ENCODE data around the gene ADAM10. TPM values are rescaled to one million over a fixed set of nuclear protein-coding genes. Genes with fewer than 3 reads are reported as not detected.
"Not testable (repeated sequence)": the region's sequence is repeated elsewhere in the genome, so short reads cannot be mapped to it uniquely, and the experiment has no call there.

Gene ADAM10
- total RNA-seq, 1 experiment from 2014 or later = 128 TPM

- no peak for DNase-seq (ENCODE audit: low spot score)
These were observed 72.7 kb downstream of the ADAM10 start for GRCh38 chr15:58676766-58677165.

- DNase-seq (ENCODE audit: low spot score) = no peak
These were observed 78.3 kb downstream of the ADAM10 start for GRCh38 chr15:58671186-58671585.

GRCh38 chr15:58669108-58669507 lies 80.4 kb downstream of the ADAM10 start:
- DNase-seq (ENCODE audit: low spot score) = no peak

DNA sequence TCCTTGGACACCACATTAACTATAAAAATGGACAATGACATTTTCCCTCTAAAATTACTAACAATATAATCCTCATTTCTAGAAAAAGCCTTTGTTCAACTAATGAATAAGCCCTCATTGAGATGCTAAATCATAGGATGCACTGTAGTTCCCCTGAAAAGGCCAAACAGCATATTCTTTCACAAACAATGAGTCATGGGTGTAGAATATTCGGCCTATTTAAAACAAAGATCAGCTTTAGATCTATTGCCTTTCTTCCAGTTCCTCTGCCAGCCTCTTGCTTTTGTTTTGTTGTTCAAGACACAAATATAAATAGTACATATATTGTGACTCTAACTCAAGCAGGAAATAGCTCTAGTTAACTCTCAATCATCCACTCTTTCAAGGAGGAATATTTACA lies 82.5 kb downstream of the ADAM10 start:
- no peak for DNase-seq (ENCODE audit: low spot score)

GRCh38 chr15:58665672-58666071 lies 83.8 kb downstream of the ADAM10 start:
- DNase-seq (ENCODE audit: low spot score) = no peak

DNA sequence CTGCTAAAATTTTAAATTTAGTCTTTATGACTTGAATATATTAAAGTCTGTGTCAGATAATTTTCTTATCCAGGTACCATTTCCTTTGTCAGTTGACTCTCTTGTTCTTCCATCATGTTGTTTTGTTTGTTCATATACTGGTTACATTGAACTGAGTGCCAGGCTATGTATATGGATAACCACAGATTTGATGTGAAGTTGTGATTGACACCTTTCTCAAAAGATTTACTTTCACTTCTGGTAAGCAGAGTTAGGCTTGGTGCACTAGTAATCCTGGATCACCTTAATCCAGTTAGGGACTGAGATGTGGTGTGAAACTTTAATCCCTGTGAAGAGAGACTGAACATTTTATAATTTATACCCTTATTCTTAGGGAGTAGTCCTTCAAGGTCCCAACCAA lies 99.4 kb downstream of the ADAM10 start:
- no peak for DNase-seq (ENCODE audit: low spot score)

DNA sequence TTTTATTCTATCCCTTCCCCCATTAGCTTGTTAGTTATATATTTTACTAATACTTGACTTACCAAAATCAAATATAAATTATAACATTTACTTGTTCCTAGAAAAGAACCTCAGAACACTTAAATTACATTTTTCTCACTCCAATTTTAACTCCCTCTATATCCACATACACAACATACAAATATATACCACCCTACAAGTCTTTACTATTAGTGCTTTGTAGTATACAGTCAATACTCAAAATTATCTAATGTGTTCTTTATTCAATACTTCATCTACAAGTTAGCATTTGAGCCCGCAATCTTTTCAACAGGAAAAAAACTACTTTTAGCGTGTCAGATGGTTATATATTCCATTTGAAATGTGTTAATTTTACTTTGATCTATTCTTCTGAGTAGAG lies 100.3 kb downstream of the ADAM10 start:
- DNase-seq (ENCODE audit: low spot score) = no peak

GRCh38 chr15:58643996-58644395 lies 105.5 kb downstream of the ADAM10 start:
- DNase-seq (ENCODE audit: low spot score) = no peak

- no peak for DNase-seq (ENCODE audit: low spot score)
These were observed 107.8 kb downstream of the ADAM10 start for GRCh38 chr15:58641660-58642059.

DNA sequence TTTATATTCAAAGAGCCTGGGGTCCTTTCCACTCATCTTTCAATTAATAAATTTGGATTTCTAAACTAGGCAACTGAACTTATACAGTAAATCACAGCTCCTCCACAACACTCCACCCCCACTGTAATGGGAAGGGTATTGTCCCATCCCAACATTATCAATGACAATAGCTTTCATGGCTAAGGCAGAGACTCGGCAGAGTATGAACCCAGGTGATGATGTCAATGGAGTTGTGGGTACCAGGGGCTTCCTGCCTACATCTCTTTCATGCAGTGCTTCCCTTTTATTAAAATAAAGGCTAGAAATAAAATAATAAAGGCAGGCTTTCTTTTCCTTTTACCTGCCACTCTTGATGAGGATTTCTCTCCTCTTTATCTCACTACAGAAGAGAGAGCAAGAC lies 109.5 kb downstream of the ADAM10 start:
- DNase-seq (ENCODE audit: low spot score) = no peak

GRCh38 chr15:58639002-58639756 lies 110.3 kb downstream of the ADAM10 start:
- DNase-seq (ENCODE audit: low spot score) = no peak

DNA sequence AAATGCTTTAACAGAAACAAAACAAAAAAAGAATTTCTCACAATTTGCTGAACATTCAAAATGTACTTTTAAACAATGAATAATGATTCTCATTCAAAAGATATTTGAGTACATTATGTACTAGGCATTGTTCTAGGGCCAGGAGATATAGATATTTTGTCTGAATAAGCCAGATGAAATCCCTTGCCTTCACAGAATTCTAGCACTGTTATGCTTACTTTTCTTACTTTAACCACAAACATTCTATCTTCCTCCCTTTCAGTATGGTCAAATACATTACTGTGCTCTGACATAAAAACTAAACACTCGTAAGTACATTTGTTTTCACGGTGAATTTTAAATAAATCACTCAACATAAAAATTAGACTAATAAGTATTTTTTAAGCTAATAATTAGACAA lies 116.7 kb downstream of the ADAM10 start:
- DNase-seq (ENCODE audit: low spot score) = no peak

DNA sequence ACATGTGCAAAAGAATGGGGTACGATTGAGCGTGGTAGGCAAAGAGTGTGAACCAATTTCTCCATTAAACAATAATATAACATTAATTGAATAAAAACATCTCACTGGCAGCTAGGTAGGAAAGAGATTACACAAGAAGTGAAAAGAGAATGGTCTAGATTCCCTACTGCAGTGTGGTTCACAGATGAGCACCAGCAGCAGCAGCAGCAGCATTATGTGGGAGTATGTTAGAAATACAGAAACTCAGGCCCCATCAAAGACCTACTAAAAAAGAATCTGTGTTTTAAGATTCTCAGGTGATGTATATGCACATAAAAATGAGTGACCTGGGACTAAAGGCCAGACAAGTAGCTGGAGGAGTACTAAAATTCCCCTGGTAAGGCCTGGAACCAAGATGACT lies 118.2 kb downstream of the ADAM10 start:
- no peak for DNase-seq (ENCODE audit: low spot score)

GRCh38 chr15:58629625-58630024 lies 119.9 kb downstream of the ADAM10 start:
- DNase-seq (ENCODE audit: low spot score) = no peak

DNA sequence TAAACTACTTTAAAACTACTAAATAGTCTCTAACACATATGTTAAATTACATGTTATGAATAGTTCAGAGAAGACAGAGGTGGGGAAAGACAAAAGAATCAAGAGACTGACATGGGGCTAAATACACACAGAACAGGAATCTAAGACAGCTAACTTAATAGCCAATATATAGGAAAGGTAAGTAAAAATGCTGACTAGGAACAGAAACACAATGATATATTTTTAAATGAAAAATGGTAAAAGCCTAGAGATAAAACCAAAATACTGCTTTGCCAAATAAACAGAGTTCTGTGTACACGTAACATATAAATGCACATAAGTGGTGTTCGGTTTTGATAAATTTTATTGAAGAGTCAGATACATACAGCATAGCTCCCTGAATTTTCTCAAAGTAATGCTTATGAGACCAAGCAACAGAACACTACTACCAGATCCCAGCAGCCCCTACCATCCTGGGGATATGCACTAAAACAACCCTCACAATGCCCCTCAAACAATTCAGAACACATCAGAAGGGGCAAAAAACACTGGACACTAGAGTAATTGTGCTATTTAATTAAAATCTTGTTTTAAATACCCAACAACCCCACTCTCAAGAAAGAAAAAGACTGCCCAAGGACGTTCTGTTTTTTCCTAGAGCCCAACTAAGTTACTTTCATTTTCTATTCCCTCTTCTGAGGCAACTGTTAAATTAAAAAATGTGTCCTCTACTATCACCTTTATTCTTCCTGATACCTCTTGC lies 121.1 kb downstream of the ADAM10 start:
- no peak for DNase-seq (ENCODE audit: low spot score)

DNA sequence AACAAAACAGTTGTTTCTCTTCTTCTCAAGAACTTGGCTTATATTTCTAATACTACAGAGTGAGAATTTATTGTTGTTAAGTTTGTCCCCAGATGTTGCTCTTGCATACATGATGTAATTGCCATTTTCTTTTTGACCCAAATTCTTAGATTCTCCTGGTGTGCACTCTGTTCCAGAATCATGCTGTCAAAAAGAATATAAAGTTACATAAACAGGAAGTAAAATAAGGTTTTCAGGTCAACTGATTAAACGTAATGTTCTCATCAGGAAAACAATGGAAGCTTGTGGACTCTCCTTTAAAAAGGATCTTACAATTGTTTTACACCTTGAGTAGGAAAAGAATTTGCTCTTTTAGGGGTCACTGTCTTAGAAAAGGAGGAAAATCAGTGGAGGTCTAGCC lies 121.8 kb downstream of the ADAM10 start:
- no peak for DNase-seq (ENCODE audit: low spot score)

GRCh38 chr15:58627046-58627445 lies 122.5 kb downstream of the ADAM10 start:
- no peak for DNase-seq (ENCODE audit: low spot score)

DNA sequence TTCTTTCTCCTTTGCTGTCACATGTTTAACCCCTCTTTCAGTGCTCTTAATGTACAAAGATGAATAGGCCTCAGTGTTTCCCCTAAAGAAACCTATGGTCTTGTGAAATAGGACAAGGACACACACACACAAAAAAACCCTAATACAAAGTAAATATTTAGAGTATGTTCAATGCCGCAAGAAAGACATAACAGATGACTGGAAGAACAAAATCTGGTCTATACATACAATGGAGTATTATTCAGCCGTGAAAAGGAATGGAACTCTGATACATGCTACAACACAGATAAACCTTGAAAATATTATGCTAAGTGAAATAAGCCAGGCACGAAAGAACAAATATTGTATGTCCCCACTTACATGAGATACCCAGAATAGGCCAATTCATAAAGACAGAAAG lies 123.1 kb downstream of the ADAM10 start:
- no peak for DNase-seq (ENCODE audit: low spot score)

GRCh38 chr15:58622877-58623276 lies 126.6 kb downstream of the ADAM10 start:
- DNase-seq (ENCODE audit: low spot score) = no peak

- DNase-seq (ENCODE audit: low spot score) = not testable (repeated sequence)
These were observed 129.2 kb downstream of the ADAM10 start for GRCh38 chr15:58620268-58620667.

GRCh38 chr15:58616171-58616570 lies 133.3 kb downstream of the ADAM10 start:
- DNase-seq (ENCODE audit: low spot score) = no peak

GRCh38 chr15:58611731-58612676 lies 137.5 kb downstream of the ADAM10 start:
- DNase-seq (ENCODE audit: low spot score) = no peak

Data from A172 (cell line).